Measurements from ENCODE around the gene NR0B2. TPM values are rescaled to one million over a fixed set of nuclear protein-coding genes. Genes with fewer than 3 reads are reported as not detected.

NR0B2 gene
- total and polyA plus RNA-seq, 8 donors, result 1.2 to 7.8 (median 3.8) TPM

- no peak for ATAC-seq
- H3K4me1 ChIP-seq, result peaks cover 0 to 15% of the 10 kb centered on the region in 2 donors
- H3K4me3 ChIP-seq, result peak overlapping the region; percentile 39 to 54
- TF ChIP-seq, protein P1, sequence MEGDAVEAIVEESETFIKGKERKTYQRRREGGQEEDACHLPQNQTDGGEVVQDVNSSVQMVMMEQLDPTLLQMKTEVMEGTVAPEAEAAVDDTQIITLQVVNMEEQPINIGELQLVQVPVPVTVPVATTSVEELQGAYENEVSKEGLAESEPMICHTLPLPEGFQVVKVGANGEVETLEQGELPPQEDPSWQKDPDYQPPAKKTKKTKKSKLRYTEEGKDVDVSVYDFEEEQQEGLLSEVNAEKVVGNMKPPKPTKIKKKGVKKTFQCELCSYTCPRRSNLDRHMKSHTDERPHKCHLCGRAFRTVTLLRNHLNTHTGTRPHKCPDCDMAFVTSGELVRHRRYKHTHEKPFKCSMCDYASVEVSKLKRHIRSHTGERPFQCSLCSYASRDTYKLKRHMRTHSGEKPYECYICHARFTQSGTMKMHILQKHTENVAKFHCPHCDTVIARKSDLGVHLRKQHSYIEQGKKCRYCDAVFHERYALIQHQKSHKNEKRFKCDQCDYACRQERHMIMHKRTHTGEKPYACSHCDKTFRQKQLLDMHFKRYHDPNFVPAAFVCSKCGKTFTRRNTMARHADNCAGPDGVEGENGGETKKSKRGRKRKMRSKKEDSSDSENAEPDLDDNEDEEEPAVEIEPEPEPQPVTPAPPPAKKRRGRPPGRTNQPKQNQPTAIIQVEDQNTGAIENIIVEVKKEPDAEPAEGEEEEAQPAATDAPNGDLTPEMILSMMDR (IDR thresholded peaks at IDR 0.05), result no peak
- DNase-seq, result peak in 1 of 4 donors; percentile 23
- H3K27ac ChIP-seq, result no peak overlapping the region
- peaks cover 22 to 57% of the 10 kb centered on the region in 2 donors for H3K27me3 ChIP-seq
- H3K9me3 ChIP-seq, result no peaks in the 10 kb centered on the region
- intact Hi-C loops (cut with DNase I), result no loop called here
- no peaks in the 10 kb centered on the region for H3K36me3 ChIP-seq
Observed at GRCh38 chr1:26959270-26959669, 45.5 kb upstream of the NR0B2 start.

GRCh38 chr1:26957306-26957705 is 43.5 kb upstream of the NR0B2 start:
- Histone ChIP-seq H3K27me3 (peaks cover 22 to 54% of the 10 kb centered on the region in 2 donors), H3K36me3 (no peaks in the 10 kb centered on the region), H3K9me3 (no peaks in the 10 kb centered on the region), H3K4me1 (peaks cover 0 to 15% of the 10 kb centered on the region in 2 donors), H3K27ac (no peak overlapping the region), H3K4me3 (no peak overlapping the region)
- TF ChIP-seq, protein P1 (IDR thresholded peaks at IDR 0.05), result no peak
- intact Hi-C loops (cut with DNase I), result no loop called here
- ATAC-seq (no peak), DNase-seq (peak in 1 of 4 donors; percentile 8)

DNA sequence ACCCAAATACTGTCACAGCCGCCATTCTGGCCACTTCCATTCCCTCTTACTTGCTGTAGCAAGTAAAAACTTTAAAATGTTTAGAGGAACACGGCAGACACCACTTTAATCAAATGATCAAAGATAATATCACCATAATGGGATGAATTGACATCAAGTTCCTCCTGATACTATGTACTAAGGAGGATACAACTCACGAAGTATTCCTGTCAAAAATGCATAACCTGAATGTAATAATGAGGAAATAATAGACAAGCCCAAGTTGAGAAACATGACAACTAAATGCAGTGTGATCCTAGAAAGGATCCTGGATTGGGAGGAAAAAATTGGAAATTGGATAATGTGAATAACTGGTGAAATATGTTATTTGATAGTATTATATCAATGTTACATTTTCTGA is 42.5 kb upstream of the NR0B2 start:
- ATAC-seq (no peak), DNase-seq (no peak)
- Histone ChIP-seq H3K27me3 (peaks cover 22 to 45% of the 10 kb centered on the region in 2 donors), H3K4me3 (no peak overlapping the region), H3K9me3 (no peaks in the 10 kb centered on the region), H3K27ac (no peak overlapping the region), H3K36me3 (peaks cover 0 to 5% of the 10 kb centered on the region in 2 donors), H3K4me1 (peaks cover 0 to 15% of the 10 kb centered on the region in 2 donors)
- TF ChIP-seq, protein P1 (IDR thresholded peaks at IDR 0.05), result no peak
- intact Hi-C loops (cut with DNase I), result no loop called here

DNA sequence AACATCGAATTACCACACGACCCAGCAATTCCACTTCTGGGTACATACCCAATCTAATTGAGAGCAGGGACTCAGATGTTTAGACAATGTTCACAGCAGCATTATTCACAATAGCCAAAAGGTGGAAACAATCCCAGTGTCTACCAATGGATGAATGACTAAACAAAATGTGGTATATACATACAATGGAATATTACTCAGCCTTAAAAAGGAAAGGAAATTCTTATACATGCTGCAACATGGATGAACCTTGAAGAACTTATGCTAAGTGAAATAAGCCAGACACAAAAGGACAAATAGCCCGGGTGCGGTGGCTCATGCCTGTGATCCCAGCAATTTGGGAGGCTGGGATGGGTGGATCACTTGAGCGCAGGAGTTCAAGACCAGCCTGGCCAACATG is 39.6 kb upstream of the NR0B2 start:
- Histone ChIP-seq H3K36me3 (peaks cover 0 to 8% of the 10 kb centered on the region in 2 donors), H3K27me3 (peaks cover 0 to 16% of the 10 kb centered on the region in 2 donors), H3K9me3 (no peaks in the 10 kb centered on the region), H3K4me3 (no peak overlapping the region), H3K27ac (no peak overlapping the region), H3K4me1 (no peaks in the 10 kb centered on the region)
- ATAC-seq, result no peak
- TF ChIP-seq, protein P1 (IDR thresholded peaks at IDR 0.05), result no peak
- peak in 1 of 4 donors; percentile 17 for DNase-seq
- intact Hi-C loops (cut with DNase I), result no loop called here

- intact Hi-C loops (cut with DNase I), result no loop called here
- DNase-seq, result peak in 1 of 4 donors; percentile 70
- no peak overlapping the region for H3K27ac ChIP-seq
- ATAC-seq, result no peak
- peaks cover 0 to 13% of the 10 kb centered on the region in 2 donors for H3K36me3 ChIP-seq
- peaks cover 0 to 2% of the 10 kb centered on the region in 2 donors for H3K27me3 ChIP-seq
- no peaks in the 10 kb centered on the region for H3K9me3 ChIP-seq
- H3K4me1 ChIP-seq, result no peaks in the 10 kb centered on the region
- TF ChIP-seq, protein P1 (IDR thresholded peaks at IDR 0.05), result no peak
- H3K4me3 ChIP-seq, result no peak overlapping the region
Observed at GRCh38 chr1:26951821-26952497, 38.2 kb upstream of the NR0B2 start.

All from left lung (tissue), 10 donors.